ENCODE results near the gene ZFYVE26. TPM values are rescaled to one million over a fixed set of nuclear protein-coding genes. Genes with fewer than 3 reads are reported as not detected.

ZFYVE26 gene
- total RNA-seq, 1 experiment from 2014 or later, result 23.2 TPM

GRCh38 chr14:67746927-67747326 lies 69.5 kb downstream of the ZFYVE26 start:
- Mint-ChIP-seq H3K4me3 (ENCODE audit: unreplicated experiment) (no peak overlapping the region), H3K4me1 (ENCODE audit: low read depth, unreplicated experiment) (no peaks in the 10 kb centered on the region), H3K36me3 (ENCODE audit: insufficient read depth, unreplicated experiment) (peaks cover 15% of the 10 kb centered on the region), H3K27ac (ENCODE audit: unreplicated experiment) (no peak overlapping the region), H3K27me3 (ENCODE audit: insufficient read depth, unreplicated experiment) (no peaks in the 10 kb centered on the region), H3K9me3 (ENCODE audit: unreplicated experiment) (no peaks in the 10 kb centered on the region)
- TF ChIP-seq CTCF (IDR thresholded peaks at IDR 0.05; ENCODE audit: insufficient read depth in 1 of 2, low read depth in 1 of 2, low read length in 1 of 2, severe bottlenecking in 1 of 2, unreplicated experiment in 1 of 2), result no peak
- intact Hi-C loops (cut with micrococcal nuclease; ENCODE audit: unreplicated experiment), result no loop called here
- H3K4me3 ChIP-seq (ENCODE audit: low read depth, low read length), result no peak overlapping the region
- POLR2A ChIA-PET, result no interaction called here
- CTCF ChIA-PET, result no interaction called here
- no peaks in the 10 kb centered on the region for H3K4me1 ChIP-seq
- no peaks in the 10 kb centered on the region for H3K27me3 ChIP-seq (replicated peaks; ENCODE audit: control insufficient read depth, insufficient read depth, low read length)
- peaks cover 2% of the 10 kb centered on the region; the same call in 1 of the 2 replicates for H3K36me3 ChIP-seq (ENCODE audit: control insufficient read depth, insufficient read depth, low read length)
- no peaks in the 10 kb centered on the region for H3K9me3 ChIP-seq
- DNase-seq, result no peak
- BruUV-seq (replicated peaks), result no TSS peak

GRCh38 chr14:67744046-67744445 lies 72.3 kb downstream of the ZFYVE26 start:
- no peak overlapping the region for H3K4me3 Mint-ChIP-seq (ENCODE audit: unreplicated experiment)
- H3K4me3 ChIP-seq (ENCODE audit: low read depth, low read length), result no peak overlapping the region
- H3K36me3 ChIP-seq (ENCODE audit: control insufficient read depth, insufficient read depth, low read length), result no peaks in the 10 kb centered on the region
- H3K4me1 ChIP-seq, result peaks cover 6% of the 10 kb centered on the region
- intact Hi-C loops (cut with micrococcal nuclease; ENCODE audit: unreplicated experiment), result no loop called here
- H3K9me3 ChIP-seq, result no peaks in the 10 kb centered on the region
- no peak for DNase-seq
- no peaks in the 10 kb centered on the region for H3K27me3 ChIP-seq (replicated peaks; ENCODE audit: control insufficient read depth, insufficient read depth, low read length)
- peaks cover 7% of the 10 kb centered on the region for H3K4me1 Mint-ChIP-seq (ENCODE audit: low read depth, unreplicated experiment)
- no peaks in the 10 kb centered on the region for H3K9me3 Mint-ChIP-seq (ENCODE audit: unreplicated experiment)
- H3K27me3 Mint-ChIP-seq (ENCODE audit: insufficient read depth, unreplicated experiment), result no peaks in the 10 kb centered on the region
- H3K36me3 Mint-ChIP-seq (ENCODE audit: insufficient read depth, unreplicated experiment), result peaks cover 9% of the 10 kb centered on the region
- no peak overlapping the region for H3K27ac Mint-ChIP-seq (ENCODE audit: unreplicated experiment)
- POLR2A ChIA-PET, result no interaction called here
- no peak for TF ChIP-seq CTCF (IDR thresholded peaks at IDR 0.05; ENCODE audit: insufficient read depth in 1 of 2, low read depth in 1 of 2, low read length in 1 of 2, severe bottlenecking in 1 of 2, unreplicated experiment in 1 of 2)
- CTCF ChIA-PET, result no interaction called here
- no TSS peak for BruUV-seq (replicated peaks)

GRCh38 chr14:67738740-67739504 lies 77.5 kb downstream of the ZFYVE26 start:
- Mint-ChIP-seq H3K9me3 (ENCODE audit: unreplicated experiment) (no peaks in the 10 kb centered on the region), H3K4me1 (ENCODE audit: low read depth, unreplicated experiment) (peaks cover 26% of the 10 kb centered on the region), H3K27me3 (ENCODE audit: insufficient read depth, unreplicated experiment) (no peaks in the 10 kb centered on the region), H3K27ac (ENCODE audit: unreplicated experiment) (peak overlapping the region; percentile 26), H3K36me3 (ENCODE audit: insufficient read depth, unreplicated experiment) (peaks cover 6% of the 10 kb centered on the region), H3K4me3 (ENCODE audit: unreplicated experiment) (peak overlapping the region; percentile 13)
- intact Hi-C loops (cut with micrococcal nuclease; ENCODE audit: unreplicated experiment), result no loop called here
- no TSS peak for BruUV-seq (replicated peaks)
- Histone ChIP-seq H3K36me3 (ENCODE audit: control insufficient read depth, insufficient read depth, low read length) (no peaks in the 10 kb centered on the region), H3K9me3 (no peaks in the 10 kb centered on the region), H3K27me3 (replicated peaks; ENCODE audit: control insufficient read depth, insufficient read depth, low read length) (no peaks in the 10 kb centered on the region), H3K4me3 (ENCODE audit: low read depth, low read length) (no peak overlapping the region), H3K4me1 (peaks cover 19% of the 10 kb centered on the region)
- TF ChIP-seq CTCF (IDR thresholded peaks at IDR 0.05; ENCODE audit: insufficient read depth in 1 of 2, low read depth in 1 of 2, low read length in 1 of 2, severe bottlenecking in 1 of 2, unreplicated experiment in 1 of 2), result no peak
- POLR2A ChIA-PET, result no interaction called here
- peak; percentile 49 to 64 for DNase-seq
- CTCF ChIA-PET, result interaction anchor here (0.6 to 0.8 kb wide), 2 partner anchors 66 to 379 kb away, joined by 3 to 4 read pairs; partner anchors contain the start of gene ATP6V1D

All from Caco-2 (cell line).